B cell (primary cell): ENCODE measurements around the gene CDT1. TPM values are rescaled to one million over a fixed set of nuclear protein-coding genes. Genes with fewer than 3 reads are reported as not detected.

Source experiments
- ATAC-seq: fragments of 200-7000 bp; cut with Tn5 transposase; one replicate; pipeline ENCODE4 v1.10.0; 2021; ENCODE audit warnings: low read depth, mild to moderate bottlenecking, moderate number of reproducible peaks, moderate library complexity
- CTCF ChIA-PET: fragments of 350-600 bp; sonication (Branson Sonifier 250); formaldehyde crosslinking; loops from one replicate; lab custom pipeline; 2021; ENCODE audit warnings: antibody characterized with exemption, inconsistent platforms; lab: Charles Lee
- POLR2A ChIA-PET: fragments of 350-600 bp; sonication (Branson Sonifier 250); formaldehyde crosslinking; loops from one replicate; lab custom pipeline; 2021; ENCODE audit warnings: antibody characterized with exemption; lab: Charles Lee
- DNase-seq: peaks from one replicate; pipeline ENCODE4 v3.0.0; 2013
- H2AFZ ChIP-seq: 2 replicates; pipeline ENCODE4 v1.6.1; 2012; ENCODE audit warnings: mild to moderate bottlenecking, low read depth, low read length; ENCODE audit not compliant: insufficient read depth, poor library complexity, severe bottlenecking
- H3K27ac ChIP-seq, 2 donors: 1 replicate in 1 of 2; 2 replicates in 1 of 2; pipeline ENCODE4 v1.5.1; 2012 to 2013; ENCODE audit warnings: low read length in 2 of 2, mild to moderate bottlenecking in 2 of 2, moderate library complexity in 1 of 2
- H3K27me3 ChIP-seq, 4 experiments: fragments of 200-600 bp in 1 of 4; sonication (generic) in 1 of 4; replicated peaks in 1 of 4; 1 replicate in 2 of 4; 2 replicates in 2 of 4; pipeline versions ENCODE4 v1.6.1 to v1.7.0; 2013 to 2016; ENCODE audit warnings: low read length in 3 of 4, mild to moderate bottlenecking in 2 of 4, mixed read lengths in 1 of 4, moderate library complexity in 1 of 4; ENCODE audit not compliant: insufficient read depth in 4 of 4, control insufficient read depth in 3 of 4; ENCODE audit errors: control extremely low read depth in 1 of 4
- H3K36me3 ChIP-seq, 2 experiments: replicated peaks in 1 of 2; 1 replicate in 1 of 2; 2 replicates in 1 of 2; pipeline versions ENCODE4 v1.6.1 to v1.7.1; 2013; ENCODE audit warnings: low read length in 1 of 2; ENCODE audit not compliant: insufficient read depth in 2 of 2, control insufficient read depth in 1 of 2; ENCODE audit errors: control extremely low read depth in 1 of 2, extremely low read depth in 1 of 2
- H3K4me1 ChIP-seq, 2 donors: fragments of 200-600 bp in 1 of 2; sonication (generic) in 1 of 2; 1 replicate in 1 of 2; 2 replicates in 1 of 2; pipeline versions ENCODE4 v1.5.1 to v1.6.1; 2013 to 2017; ENCODE audit warnings: low read length in 2 of 2; ENCODE audit not compliant: control insufficient read depth in 2 of 2, insufficient read depth in 2 of 2
- H3K4me2 ChIP-seq: replicated peaks from 2 replicates; pipeline ENCODE3; 2012; ENCODE audit warnings: mild to moderate bottlenecking, low read depth, low read length; ENCODE audit not compliant: poor library complexity, severe bottlenecking
- H3K4me3 ChIP-seq, 5 experiments: fragments of 200-600 bp in 1 of 5; sonication (generic) in 1 of 5; 1 replicate in 3 of 5; 2 replicates in 2 of 5; pipeline versions ENCODE4 v1.5.1 to v1.7.0; 2011 to 2016; ENCODE audit warnings: low read length in 4 of 5, mild to moderate bottlenecking in 4 of 5, low read depth in 2 of 5, control low read depth in 1 of 5, moderate library complexity in 1 of 5; ENCODE audit not compliant: insufficient read depth in 1 of 5; ENCODE audit errors: control extremely low read depth in 1 of 5, extremely low read depth in 1 of 5
- H3K79me2 ChIP-seq: fragments of 200-600 bp; sonication (generic); one replicate; pipeline ENCODE4 v1.6.0; 2016; ENCODE audit warnings: low read length; ENCODE audit not compliant: control insufficient read depth, insufficient read depth
- H3K9ac ChIP-seq: fragments of 200-600 bp; sonication (generic); 2 replicates; pipeline ENCODE4 v1.6.1; 2017; ENCODE audit warnings: mild to moderate bottlenecking, low read length, moderate library complexity
- H3K9me3 ChIP-seq, 3 donors: one replicate each; pipeline versions ENCODE4 v1.6.1 to v1.7.1; 2013; ENCODE audit warnings: low read length in 2 of 3; ENCODE audit not compliant: control insufficient read depth in 2 of 3, insufficient read depth in 1 of 3; ENCODE audit errors: control extremely low read depth in 1 of 3
- H4K20me1 ChIP-seq: 2 replicates; pipeline ENCODE4 v1.6.0; 2012; ENCODE audit warnings: mild to moderate bottlenecking, low read length; ENCODE audit not compliant: insufficient read depth, control insufficient read depth, poor library complexity, severe bottlenecking
- H3K27ac Mint-ChIP-seq: one replicate; pipeline ENCODE4 v1.8.0; 2021; ENCODE audit warnings: mixed read lengths
- H3K27me3 Mint-ChIP-seq: one replicate; pipeline ENCODE4 v1.8.0; 2021; ENCODE audit warnings: mixed read lengths
- H3K4me1 Mint-ChIP-seq: one replicate; pipeline ENCODE4 v1.8.0; 2021; ENCODE audit warnings: mixed read lengths
- H3K4me3 Mint-ChIP-seq: one replicate; pipeline ENCODE4 v1.8.0; 2021; ENCODE audit warnings: mixed read lengths
- H3K9me3 Mint-ChIP-seq: one replicate; pipeline ENCODE4 v1.8.0; 2022; ENCODE audit warnings: mixed read lengths; ENCODE audit not compliant: insufficient read depth
- CTCF ChIP-seq: fragments of 200-600 bp; IDR thresholded peaks from one replicate; pipeline ENCODE4 v1.8.0; 2022; ENCODE audit warnings: antibody characterized with exemption, mild to moderate bottlenecking
- EZH2 ChIP-seq: IDR thresholded peaks from 2 replicates; pipeline ENCODE4 v1.6.1; 2012; ENCODE audit warnings: borderline replicate concordance, low read depth, mild to moderate bottlenecking, moderate library complexity, low read length; ENCODE audit not compliant: insufficient read depth, poor library complexity, severe bottlenecking
- WGBS: methylation state at CpG from one replicate; pipeline ENCODE4 v1.1.5; 2013; ENCODE audit warnings: missing lambda C conversion rate; ENCODE audit not compliant: insufficient coverage; 5-methylcytosine and 5-hydroxymethylcytosine counted together
- intact Hi-C: fragments of 100-400 bp; cut with micrococcal nuclease; formaldehyde crosslinking; loops from one replicate; pipeline ENCODE4 v1.10.0; 2022
- polyA plus RNA-seq: library from polyadenylated mRNA; depleted of rRNA; stranded (reverse); fragments of >200 nt; gene quantifications from 2 replicates; pipeline ENCODE4 v1.2.3, GENCODE V29; 2012
- total RNA-seq, 2 donors: library from RNA; stranded (reverse); fragments of 120-200 nt in 1 of 2; gene quantifications; 1 replicate in 1 of 2; 2 replicates in 1 of 2; pipeline versions ENCODE4 v1.2.3 to v1.2.4, GENCODE V29; 2013 to 2022

CDT1 gene
- total and polyA plus RNA-seq, 2 donors (not counting 1 experiment from before 2014, with no cell fraction given) = 0.27 to 0.36 TPM

- Histone ChIP-seq H3K27ac (no peak overlapping the region), H3K9ac (no peak overlapping the region), H3K9me3 (no peaks in the 10 kb centered on the region), H3K4me2 (no peak overlapping the region), H3K4me3 (no peak overlapping the region), H3K36me3 (peaks cover 0 to 17% of the 10 kb centered on the region in 2 experiments), H3K79me2 (no peaks in the 10 kb centered on the region), H3K27me3 (no peaks in the 10 kb centered on the region), H3K4me1 (peaks cover 0 to 5% of the 10 kb centered on the region in 2 donors), H2AFZ (no peak overlapping the region), H4K20me1 (no peaks in the 10 kb centered on the region)
- ATAC-seq (no peak), DNase-seq (no peak)
- Mint-ChIP-seq H3K27ac (no peak overlapping the region), H3K9me3 (no peaks in the 10 kb centered on the region), H3K4me3 (no peak overlapping the region), H3K27me3 (no peaks in the 10 kb centered on the region), H3K4me1 (no peaks in the 10 kb centered on the region)
- TF ChIP-seq EZH2 = no peak
- TF ChIP-seq CTCF = no peak
- WGBS = 93% methylated on average over 11 of the region's 16 CpGs
- ChIA-PET CTCF (interaction anchor here (0.9 kb wide), 1 partner anchor 279 kb away, joined by 3 read pairs; no protein-coding TSS in a partner anchor), POLR2A (no interaction called here)
- intact Hi-C loops = no loop called here
Observed at GRCh38 chr16:88819126-88819525, 15.5 kb downstream of the CDT1 start.

GRCh38 chr16:88820385-88821025, 16.9 kb downstream of the CDT1 start:
- ATAC-seq (no peak), DNase-seq (no peak)
- Histone ChIP-seq H3K4me2 (no peak overlapping the region), H3K9ac (no peak overlapping the region), H3K4me1 (peaks cover 0 to 5% of the 10 kb centered on the region in 2 donors), H4K20me1 (no peaks in the 10 kb centered on the region), H3K79me2 (no peaks in the 10 kb centered on the region), H3K27ac (no peak overlapping the region), H2AFZ (no peak overlapping the region), H3K4me3 (no peak overlapping the region), H3K27me3 (no peaks in the 10 kb centered on the region), H3K9me3 (no peaks in the 10 kb centered on the region), H3K36me3 (peaks cover 0 to 17% of the 10 kb centered on the region in 2 experiments)
- intact Hi-C loops = no loop called here
- Mint-ChIP-seq H3K9me3 (no peaks in the 10 kb centered on the region), H3K4me3 (no peak overlapping the region), H3K27me3 (no peaks in the 10 kb centered on the region), H3K27ac (no peak overlapping the region), H3K4me1 (no peaks in the 10 kb centered on the region)
- ChIA-PET POLR2A (interaction anchor here (0.7 kb wide), 1 partner anchor 84 kb away, joined by 3 read pairs; no protein-coding TSS in a partner anchor), CTCF (no interaction called here)
- 93% methylated on average over 18 of the region's 20 CpGs for WGBS
- TF ChIP-seq CTCF (no peak), EZH2 (no peak)
